Measurements from ENCODE around the gene SUB1. TPM values are rescaled to one million over a fixed set of nuclear protein-coding genes. Genes with fewer than 3 reads are reported as not detected.

Gene SUB1
- total RNA-seq, 1 donor from 2014 or later = 213 TPM

GRCh38 chr5:32651088-32651487 is 65.7 kb downstream of the SUB1 start:
- ChIA-PET CTCF (no interaction called here), POLR2A (no interaction called here)
- H3K27me3 Mint-ChIP-seq = peaks cover under 1% of the 10 kb centered on the region
- no peak overlapping the region for H3K4me3 Mint-ChIP-seq
- intact Hi-C loops (cut with micrococcal nuclease) = no loop called here
- no peaks in the 10 kb centered on the region for H3K4me1 Mint-ChIP-seq
- TF ChIP-seq CTCF (IDR thresholded peaks at IDR 0.05) = no peak
- H3K27ac Mint-ChIP-seq = no peak overlapping the region
- H3K9me3 Mint-ChIP-seq = peaks cover 8% of the 10 kb centered on the region
- DNase-seq = no peak
- no peak for ATAC-seq (ENCODE audit: low read depth)
- no peaks in the 10 kb centered on the region for H3K36me3 Mint-ChIP-seq (ENCODE audit: low read depth)

- no peaks in the 10 kb centered on the region for H3K4me1 Mint-ChIP-seq
- intact Hi-C loops (cut with micrococcal nuclease) = no loop called here
- peaks cover 14% of the 10 kb centered on the region for H3K9me3 Mint-ChIP-seq
- H3K36me3 Mint-ChIP-seq (ENCODE audit: low read depth) = no peaks in the 10 kb centered on the region
- DNase-seq = no peak
- no peak for ATAC-seq (ENCODE audit: low read depth)
- POLR2A ChIA-PET = no interaction called here
- no peak for TF ChIP-seq CTCF (IDR thresholded peaks at IDR 0.05)
- no peaks in the 10 kb centered on the region for H3K27me3 Mint-ChIP-seq
- H3K4me3 Mint-ChIP-seq = no peak overlapping the region
- no peak overlapping the region for H3K27ac Mint-ChIP-seq
- CTCF ChIA-PET = no interaction called here
These were observed 66.3 kb downstream of the SUB1 start for GRCh38 chr5:32651638-32652037.

Other genes starting within 250 kb of the SUB1 start
- gene ZFR, start 140.8 kb upstream of the SUB1 start, total RNA-seq = 60.2 and 64.3 TPM in 2 replicates
- gene NPR3, start 125.8 kb downstream of the SUB1 start, total RNA-seq = not detected in 2 replicates